ENCODE measurements around the gene CLK4.

- TF ChIP-seq EZH2 (IDR thresholded peaks at IDR 0.05; ENCODE audit: insufficient read depth, poor library complexity, severe bottlenecking) (no peak), EZH2phosphoT487 (IDR thresholded peaks at IDR 0.05; ENCODE audit: insufficient read depth, low read depth) (no peak)
Measured at GRCh38 chr5:178555771-178556211, 71.1 kb downstream of the CLK4 start.

Measured in GM23248 (cell line).